Thyroid gland (tissue), 4 donors: Measurements from ENCODE around the gene MRPL4. TPM values are rescaled to one million over a fixed set of nuclear protein-coding genes. Genes with fewer than 3 reads are reported as not detected.

ENCODE experiments used
- DNase-seq, 2 donors: peaks; one replicate each; pipeline ENCODE4 v3.0.0-alpha.2; 2019
- H3K27ac ChIP-seq, 3 donors: fragments of 200-600 bp; sonication (generic); 1 replicate in 2 of 3; 2 replicates in 1 of 3; pipeline ENCODE4 v1.5.1; 2016 to 2019; ENCODE audit warnings: mild to moderate bottlenecking in 1 of 3, moderate library complexity in 1 of 3
- H3K27me3 ChIP-seq: fragments of 200-600 bp; sonication (generic); one replicate; pipeline ENCODE4 v1.5.1; 2019
- H3K36me3 ChIP-seq, 2 donors: fragments of 200-600 bp; sonication (generic); one replicate each; pipeline ENCODE4 v1.5.1; 2016 to 2019
- H3K4me1 ChIP-seq, 2 donors: fragments of 200-600 bp; sonication (generic); one replicate each; pipeline ENCODE4 v1.5.1; 2017 to 2019
- H3K4me3 ChIP-seq, 3 donors: fragments of 200-600 bp; sonication (generic); replicated peaks in 1 of 3; 1 replicate in 2 of 3; 2 replicates in 1 of 3; pipeline ENCODE4 v1.5.1; 2016; ENCODE audit warnings: mild to moderate bottlenecking in 1 of 3
- H3K9me3 ChIP-seq: fragments of 200-600 bp; sonication (generic); one replicate; pipeline ENCODE4 v1.5.1; 2017
- POLR2A ChIP-seq, 2 donors: fragments of 450-650 bp; IDR thresholded peaks; one replicate each; pipeline ENCODE4 v1.6.1; 2017; ENCODE audit warnings: antibody characterized with exemption in 2 of 2, mild to moderate bottlenecking in 2 of 2, moderate library complexity in 1 of 2
- WGBS, 2 donors: methylation state at CpG; one replicate each; pipeline ENCODE4 v1.1.5; 2017; 5-methylcytosine and 5-hydroxymethylcytosine counted together
- intact Hi-C: fragments of 100-400 bp; cut with DNase I; formaldehyde crosslinking; loops from one replicate; pipeline ENCODE4 v1.15.1; 2023
- total RNA-seq, 4 donors: library from RNA; depleted of rRNA; stranded (reverse); fragments of >200 nt; gene quantifications; one replicate each; pipeline ENCODE4 v1.2.3, GENCODE V29; 2016
- TF ChIP-seq, protein P1 (sequence below), 6 experiments: fragments of 200-600 bp in 3 of 6; fragments of 450-650 bp in 3 of 6; sonication (generic) in 3 of 6; IDR thresholded peaks; one replicate each; pipeline ENCODE4 v1.5.1; 2016 to 2019; ENCODE audit warnings: antibody characterized with exemption in 6 of 6, mild to moderate bottlenecking in 2 of 6, inconsistent platforms in 1 of 6, moderate library complexity in 1 of 6

Gene MRPL4
- total RNA-seq, result 10 to 100 TPM; 36.1 to 81.7 (median 54.9) TPM

DNA sequence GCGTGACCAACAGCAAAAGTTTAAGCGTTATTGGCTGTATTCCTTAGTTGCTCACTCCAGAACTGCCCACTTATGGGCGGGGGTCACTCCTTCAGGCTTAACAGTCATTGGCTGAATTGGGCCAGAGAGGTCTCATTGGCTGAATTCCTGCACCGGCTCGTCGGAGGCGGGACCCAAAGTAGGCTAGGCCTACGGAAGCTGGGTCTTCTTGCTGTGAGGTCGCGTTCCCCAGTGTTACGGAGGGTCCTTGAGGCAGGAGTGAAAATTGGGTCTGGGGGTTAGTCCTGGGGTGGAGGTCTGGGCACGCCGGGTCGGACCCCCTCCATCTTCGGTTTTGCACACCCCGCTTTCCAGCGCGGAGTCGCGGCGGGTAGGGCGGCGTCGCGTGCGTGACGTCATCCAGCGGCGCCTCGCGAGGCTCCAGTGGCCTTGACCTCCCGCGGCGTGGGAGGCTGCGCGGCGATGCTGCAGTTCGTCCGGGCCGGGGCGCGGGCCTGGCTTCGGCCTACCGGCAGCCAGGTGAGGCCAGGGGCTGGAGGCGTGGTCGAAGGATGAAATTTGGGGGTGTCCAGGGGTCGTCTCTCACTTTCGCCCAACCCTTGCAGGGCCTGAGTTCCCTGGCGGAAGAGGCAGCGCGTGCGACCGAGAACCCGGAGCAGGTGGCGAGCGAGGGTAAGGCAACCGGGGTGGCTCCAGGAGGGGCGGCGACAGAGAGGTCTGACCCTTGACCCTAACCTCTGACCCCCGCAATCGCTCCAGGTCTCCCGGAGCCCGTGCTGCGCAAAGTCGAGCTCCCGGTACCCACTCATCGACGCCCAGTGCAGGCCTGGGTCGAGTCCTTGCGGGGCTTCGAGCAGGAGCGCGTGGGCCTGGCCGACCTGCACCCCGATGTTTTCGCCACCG is at the start of gene MRPL4:
Gene MRPL4 (plus strand): TSS at position 423 of the 903 bp plus-strand sequence. CDS start 40 bp downstream, at position 463.
- peak within 1 kb of the TSS; percentile 54 to 85 (median 85) for H3K4me3 ChIP-seq
- peaks cover 10% of the 10 kb centered on the region in 2 donors for H3K36me3 ChIP-seq
- intact Hi-C loops, result loop anchor here (10.0 kb wide), 2 partner anchors 137 to 317 kb away; partner anchors contain the start of genes EIF3G, OLFM2 and P2RY11
- no peaks in the 10 kb centered on the region for H3K27me3 ChIP-seq
- 0 to 1% methylated on average over 19 to 51 of the region's 77 CpGs for WGBS, 2 donors
- DNase-seq, result peak; percentile 98
- peak in 1 of 2 donors; percentile 54 for TF ChIP-seq POLR2A (IDR thresholded peaks at IDR 0.05)
- TF ChIP-seq, protein P1, sequence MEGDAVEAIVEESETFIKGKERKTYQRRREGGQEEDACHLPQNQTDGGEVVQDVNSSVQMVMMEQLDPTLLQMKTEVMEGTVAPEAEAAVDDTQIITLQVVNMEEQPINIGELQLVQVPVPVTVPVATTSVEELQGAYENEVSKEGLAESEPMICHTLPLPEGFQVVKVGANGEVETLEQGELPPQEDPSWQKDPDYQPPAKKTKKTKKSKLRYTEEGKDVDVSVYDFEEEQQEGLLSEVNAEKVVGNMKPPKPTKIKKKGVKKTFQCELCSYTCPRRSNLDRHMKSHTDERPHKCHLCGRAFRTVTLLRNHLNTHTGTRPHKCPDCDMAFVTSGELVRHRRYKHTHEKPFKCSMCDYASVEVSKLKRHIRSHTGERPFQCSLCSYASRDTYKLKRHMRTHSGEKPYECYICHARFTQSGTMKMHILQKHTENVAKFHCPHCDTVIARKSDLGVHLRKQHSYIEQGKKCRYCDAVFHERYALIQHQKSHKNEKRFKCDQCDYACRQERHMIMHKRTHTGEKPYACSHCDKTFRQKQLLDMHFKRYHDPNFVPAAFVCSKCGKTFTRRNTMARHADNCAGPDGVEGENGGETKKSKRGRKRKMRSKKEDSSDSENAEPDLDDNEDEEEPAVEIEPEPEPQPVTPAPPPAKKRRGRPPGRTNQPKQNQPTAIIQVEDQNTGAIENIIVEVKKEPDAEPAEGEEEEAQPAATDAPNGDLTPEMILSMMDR (IDR thresholded peaks at IDR 0.05), result peak in 1 of 6 experiments; percentile 20
- H3K9me3 ChIP-seq, result no peaks in the 10 kb centered on the region
- H3K27ac ChIP-seq, result peak within 1 kb of the TSS; percentile 45 to 65 (median 52)
- peaks cover 0 to 7% of the 10 kb centered on the region in 2 donors for H3K4me1 ChIP-seq

DNA sequence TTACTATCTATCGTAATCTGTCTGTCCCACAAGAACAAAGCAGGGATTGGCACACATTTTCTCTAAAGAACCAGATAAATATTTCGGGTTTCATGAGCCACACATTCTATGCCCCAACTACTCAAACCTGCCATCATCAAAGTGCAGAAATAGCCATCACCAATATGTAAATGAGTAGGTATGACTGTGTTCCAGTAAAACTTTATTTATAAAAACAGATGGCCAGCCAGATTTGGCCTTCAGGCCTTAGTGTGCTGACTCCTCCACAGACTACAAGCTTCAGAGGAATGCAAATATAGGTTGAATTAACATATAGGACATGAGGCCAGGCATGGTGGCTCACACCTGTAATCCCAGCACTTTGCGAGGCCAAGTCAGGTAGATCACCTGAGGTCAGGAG is 48.3 kb upstream of the MRPL4 start:
- H3K4me3 ChIP-seq, result no peak overlapping the region
- intact Hi-C loops, result no loop called here
- peaks cover 0 to 10% of the 10 kb centered on the region in 2 donors for H3K4me1 ChIP-seq
- no peaks in the 10 kb centered on the region for H3K27me3 ChIP-seq
- H3K9me3 ChIP-seq, result no peaks in the 10 kb centered on the region
- DNase-seq, result no peak
- H3K27ac ChIP-seq, result no peak overlapping the region
- no peaks in the 10 kb centered on the region for H3K36me3 ChIP-seq
- WGBS, 2 donors, result 97 to 98% methylated on average over 3 of the region's 3 CpGs
- TF ChIP-seq, protein P1 (IDR thresholded peaks at IDR 0.05), result no peak
- TF ChIP-seq POLR2A (IDR thresholded peaks at IDR 0.05), result no peak

- Histone ChIP-seq H3K36me3 (no peaks in the 10 kb centered on the region), H3K4me1 (peaks cover 0 to 10% of the 10 kb centered on the region in 2 donors), H3K9me3 (no peaks in the 10 kb centered on the region), H3K27ac (no peak overlapping the region), H3K27me3 (no peaks in the 10 kb centered on the region), H3K4me3 (no peak overlapping the region)
- WGBS, 2 donors, result 63 to 67% methylated on average over 4 of the region's 4 CpGs
- intact Hi-C loops, result no loop called here
- no peak for DNase-seq
- no peak for TF ChIP-seq POLR2A (IDR thresholded peaks at IDR 0.05)
These were observed 46.4 kb upstream of the MRPL4 start for GRCh38 chr19:10205636-10206035.

GRCh38 chr19:10206226-10206885 is 45.7 kb upstream of the MRPL4 start:
- TF ChIP-seq, protein P1 (IDR thresholded peaks at IDR 0.05), result no peak
- TF ChIP-seq POLR2A (IDR thresholded peaks at IDR 0.05), result no peak
- 32 to 50% methylated on average over 8 to 10 of the region's 10 CpGs for WGBS, 2 donors
- H3K27me3 ChIP-seq, result no peaks in the 10 kb centered on the region
- peak; percentile 59 to 69 for DNase-seq
- peaks cover 0 to 10% of the 10 kb centered on the region in 2 donors for H3K4me1 ChIP-seq
- H3K4me3 ChIP-seq, result no peak overlapping the region
- no peak overlapping the region for H3K27ac ChIP-seq
- no peaks in the 10 kb centered on the region for H3K9me3 ChIP-seq
- H3K36me3 ChIP-seq, result no peaks in the 10 kb centered on the region
- intact Hi-C loops, result no loop called here

DNA sequence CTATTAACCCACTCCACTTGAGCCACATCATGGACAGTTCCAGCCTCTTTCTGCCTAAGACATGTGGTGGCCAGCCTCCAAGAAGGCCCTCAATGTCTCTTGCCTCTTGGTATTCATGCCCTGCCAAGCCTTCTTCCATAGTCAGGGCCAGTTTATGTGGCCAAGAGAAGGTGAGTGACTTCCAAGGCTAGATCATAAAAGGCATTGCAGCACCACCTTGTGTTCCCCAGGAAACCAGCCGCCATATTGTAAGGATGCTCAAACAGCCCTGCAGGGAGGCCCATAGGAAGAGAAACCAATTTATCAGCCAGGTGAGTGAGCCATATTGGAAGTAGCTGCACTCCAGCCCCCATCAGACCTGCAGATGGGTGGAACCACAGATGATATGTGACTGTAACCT is 45.0 kb upstream of the MRPL4 start:
- no peaks in the 10 kb centered on the region for H3K9me3 ChIP-seq
- H3K4me3 ChIP-seq, result no peak overlapping the region
- no peaks in the 10 kb centered on the region for H3K36me3 ChIP-seq
- DNase-seq, result no peak
- no peak overlapping the region for H3K27ac ChIP-seq
- no peaks in the 10 kb centered on the region for H3K27me3 ChIP-seq
- H3K4me1 ChIP-seq, result peaks cover 0 to 10% of the 10 kb centered on the region in 2 donors
- WGBS, 2 donors, result 86 to 91% methylated on average over 1 of the region's 1 CpG
- TF ChIP-seq POLR2A (IDR thresholded peaks at IDR 0.05), result no peak
- TF ChIP-seq, protein P1 (IDR thresholded peaks at IDR 0.05), result no peak
- intact Hi-C loops, result no loop called here
